Epithelial cell of esophagus (primary cell): ENCODE results near the gene FXR2.
"Not testable (repeated sequence)": the region's sequence is repeated elsewhere in the genome, so short reads cannot be mapped to it uniquely, and the experiment has no call there.

Source experiments
- DNase-seq: peaks from one replicate; pipeline ENCODE4 v3.0.0; 2010; ENCODE audit warnings: low read depth
- H3K4me3 ChIP-seq: 2 replicates; pipeline ENCODE4 v1.5.1; 2011; ENCODE audit warnings: mild to moderate bottlenecking, low read length, control low read depth
- CTCF ChIP-seq: IDR thresholded peaks from 2 replicates; pipeline ENCODE4 v1.5.1; 2011; ENCODE audit warnings: low read depth, mild to moderate bottlenecking, low read length, control low read depth, inconsistent platforms; ENCODE audit not compliant: insufficient read depth; ENCODE audit errors: missing control alignments

Gene FXR2

GRCh38 chr17:7627250-7628121 is 12.8 kb upstream of the FXR2 start, which contains the start of gene SAT2:
Gene SAT2 (minus strand): TSS chr17:7627821. CDS start chr17:7627635, 186 bp downstream.
- peak; percentile 92 for DNase-seq
- peak within 1 kb of the TSS; percentile 84 for H3K4me3 ChIP-seq
- TF ChIP-seq CTCF: no peak

GRCh38 chr17:7626956-7627249 is 12.2 kb upstream of the FXR2 start:
- TF ChIP-seq CTCF: no peak
- H3K4me3 ChIP-seq: peak overlapping the region; percentile 84
- DNase-seq: no peak

- DNase-seq: no peak
- peak overlapping the region; percentile 84 for H3K4me3 ChIP-seq
- TF ChIP-seq CTCF: no peak
Measured at GRCh38 chr17:7626307-7626706, 11.6 kb upstream of the FXR2 start.

- not testable (repeated sequence) for H3K4me3 ChIP-seq, DNase-seq
Measured at GRCh38 chr17:7625749-7626148, 11.1 kb upstream of the FXR2 start.

- no peak for TF ChIP-seq CTCF
- H3K4me3 ChIP-seq: no peak overlapping the region
- no peak for DNase-seq
Measured at GRCh38 chr17:7623661-7624060, 9.0 kb upstream of the FXR2 start.

GRCh38 chr17:7620835-7621234 is 6.1 kb upstream of the FXR2 start:
- no peak for TF ChIP-seq CTCF
- DNase-seq: no peak
- no peak overlapping the region for H3K4me3 ChIP-seq

- no peak overlapping the region for H3K4me3 ChIP-seq
- TF ChIP-seq CTCF: no peak
- no peak for DNase-seq
Measured at GRCh38 chr17:7618608-7619007, 3.9 kb upstream of the FXR2 start.
